Bronchial epithelial cell (primary cell): Measurements from ENCODE around the gene SERPINE1. TPM values are rescaled to one million over a fixed set of nuclear protein-coding genes. Genes with fewer than 3 reads are reported as not detected.
A peak's percentile ranks its signal among the peaks of the same experiment; 100 is the strongest.

ENCODE experiments used
- DNase-seq: peaks from one replicate; pipeline ENCODE4 v3.0.0-alpha.2; 2010; ENCODE audit warnings: low read depth
- FAIRE-seq: peaks from 2 replicates; lab custom pipeline; 2011; peaks lifted over from hg19 to GRCh38; lab: Jason Lieb, UNC
- H3K27me3 ChIP-seq: 2 replicates; pipeline ENCODE4 v1.5.1; 2011; ENCODE audit warnings: low read length; ENCODE audit not compliant: control insufficient read depth, insufficient read depth
- H3K36me3 ChIP-seq: 2 replicates; pipeline ENCODE4 v1.5.1; 2011; ENCODE audit warnings: low read length; ENCODE audit not compliant: control insufficient read depth, insufficient read depth
- H3K4me3 ChIP-seq: 2 replicates; pipeline ENCODE4 v1.5.1; 2011; ENCODE audit warnings: mild to moderate bottlenecking, low read depth, low read length, control low read depth
- CTCF ChIP-seq: IDR thresholded peaks from 2 replicates; pipeline ENCODE4 v1.5.1; 2011; ENCODE audit warnings: mild to moderate bottlenecking, moderate library complexity, low read length, control low read depth, inconsistent platforms; ENCODE audit not compliant: insufficient read depth, severe bottlenecking
- total RNA-seq: library from RNA; depleted of rRNA; stranded (reverse); fragments of >200 nt; gene quantifications from 2 replicates; pipeline ENCODE4 v1.2.1, GENCODE V29; 2014

Gene SERPINE1
- total RNA-seq, 1 donor from 2014 or later = 54.2 TPM

- H3K4me3 ChIP-seq = no peak overlapping the region
- H3K36me3 ChIP-seq = peaks cover 26% of the 10 kb centered on the region
- TF ChIP-seq CTCF = peak; percentile 9
- DNase-seq (no peak), FAIRE-seq (no peak)
- no peaks in the 10 kb centered on the region for H3K27me3 ChIP-seq
Observed at GRCh38 chr7:101156277-101156676, 29.4 kb downstream of the SERPINE1 start.

- TF ChIP-seq CTCF = no peak
- Histone ChIP-seq H3K27me3 (no peaks in the 10 kb centered on the region), H3K4me3 (no peak overlapping the region), H3K36me3 (peaks cover 26% of the 10 kb centered on the region)
- DNase-seq (peak; percentile 31), FAIRE-seq (no peak)
Observed at GRCh38 chr7:101156866-101157589, 30.1 kb downstream of the SERPINE1 start.

GRCh38 chr7:101159696-101160674 is 33.1 kb downstream of the SERPINE1 start:
- DNase-seq = peak; percentile 57
- no peak for TF ChIP-seq CTCF

GRCh38 chr7:101160910-101161309 is 34.0 kb downstream of the SERPINE1 start:
- Histone ChIP-seq H3K4me3 (no peak overlapping the region), H3K36me3 (peaks cover 26% of the 10 kb centered on the region), H3K27me3 (peaks cover under 1% of the 10 kb centered on the region)
- DNase-seq (no peak), FAIRE-seq (no peak)
- TF ChIP-seq CTCF = no peak

More at GRCh38 chr7:101159696-101160674, 33.1 kb downstream of the SERPINE1 start:
- peaks cover 26% of the 10 kb centered on the region for H3K36me3 ChIP-seq
- no peak overlapping the region for H3K4me3 ChIP-seq
- FAIRE-seq = no peak
- no peaks in the 10 kb centered on the region for H3K27me3 ChIP-seq

GRCh38 chr7:101161692-101162471 is 35.0 kb downstream of the SERPINE1 start:
- DNase-seq = no peak
- H3K4me3 ChIP-seq = no peak overlapping the region
- peaks cover 24% of the 10 kb centered on the region for H3K36me3 ChIP-seq
- no peak for TF ChIP-seq CTCF
- H3K27me3 ChIP-seq = peaks cover 5% of the 10 kb centered on the region
- no peak for FAIRE-seq
